ENCODE results near the gene DISC1. TPM values are rescaled to one million over a fixed set of nuclear protein-coding genes. Genes with fewer than 3 reads are reported as not detected.

Gene DISC1
- total and polyA plus RNA-seq, 2 of the 13 experiments (the other 11 are each of a cell fraction or from before 2014, with no cell fraction given) = 4.2 to 4.6 TPM

- TF ChIP-seq ZNF275 (CRISPR knock-in tag; IDR thresholded peaks at IDR 0.05; ENCODE audit: borderline replicate concordance) (no peak), ZNF335 (CRISPR knock-in tag; IDR thresholded peaks at IDR 0.05) (no peak), MZF1 (CRISPR knock-in tag; IDR thresholded peaks at IDR 0.05; ENCODE audit: borderline replicate concordance) (no peak)
These were observed 364.6 kb downstream of the DISC1 start (continued) for GRCh38 chr1:231991231-231991630.

- Histone ChIP-seq H3K9ac (ENCODE audit: insufficient read depth, low read depth, low read length) (no peak overlapping the region), H3K4me2 (ENCODE audit: low read depth, low read length) (no peak overlapping the region), H2AFZ (ENCODE audit: low read length) (no peak overlapping the region), H3K27ac (ENCODE audit: extremely low read length, insufficient read depth, low read length) (no peak overlapping the region), H3K9me3 (ENCODE audit: low read length) (no peaks in the 10 kb centered on the region), H3K36me3 (replicated peaks in 1 of 2; ENCODE audit: control insufficient read depth in 1 of 2, insufficient read depth in 2 of 2, low read length in 2 of 2) (no peaks in the 10 kb centered on the region), H3K4me1 (ENCODE audit: insufficient read depth, low read length) (no peaks in the 10 kb centered on the region), H3K79me2 (ENCODE audit: insufficient read depth, low read length) (no peaks in the 10 kb centered on the region), H4K20me1 (ENCODE audit: insufficient read depth, low read length) (no peaks in the 10 kb centered on the region), H3K4me3 (replicated peaks in 1 of 3; ENCODE audit: insufficient read depth in 1 of 3, low read depth in 2 of 3, low read length in 3 of 3) (no peak overlapping the region), H3K27me3 (ENCODE audit: control insufficient read depth in 1 of 2, insufficient read depth in 2 of 2, low read length in 2 of 2) (no peaks in the 10 kb centered on the region)
- CTCF ChIA-PET (ENCODE audit: low intra/inter-chr PET ratio, low total read pairs) = no interaction called here
- DNase-seq (ENCODE audit: low spot score) = no peak
- no peak for FAIRE-seq
- BruUV-seq (replicated peaks) = no TSS peak
- ATAC-seq = no peak
- TF ChIP-seq, protein P1, sequence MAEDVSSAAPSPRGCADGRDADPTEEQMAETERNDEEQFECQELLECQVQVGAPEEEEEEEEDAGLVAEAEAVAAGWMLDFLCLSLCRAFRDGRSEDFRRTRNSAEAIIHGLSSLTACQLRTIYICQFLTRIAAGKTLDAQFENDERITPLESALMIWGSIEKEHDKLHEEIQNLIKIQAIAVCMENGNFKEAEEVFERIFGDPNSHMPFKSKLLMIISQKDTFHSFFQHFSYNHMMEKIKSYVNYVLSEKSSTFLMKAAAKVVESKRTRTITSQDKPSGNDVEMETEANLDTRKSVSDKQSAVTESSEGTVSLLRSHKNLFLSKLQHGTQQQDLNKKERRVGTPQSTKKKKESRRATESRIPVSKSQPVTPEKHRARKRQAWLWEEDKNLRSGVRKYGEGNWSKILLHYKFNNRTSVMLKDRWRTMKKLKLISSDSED (CRISPR knock-in tag; IDR thresholded peaks at IDR 0.05) = no peak
- no peak for TF ChIP-seq ZNF660 (CRISPR knock-in tag; IDR thresholded peaks at IDR 0.05; ENCODE audit: borderline replicate concordance, low read depth)
- no peak for TF ChIP-seq ZBTB34 (CRISPR knock-in tag; IDR thresholded peaks at IDR 0.05)
- no peak for TF ChIP-seq E2F5 (CRISPR knock-in tag; conservative IDR thresholded peaks at IDR 0.05)
- TF ChIP-seq ZNF24 (IDR thresholded peaks at IDR 0.05) = no peak
- no peak for TF ChIP-seq MXD4 (CRISPR knock-in tag; IDR thresholded peaks at IDR 0.05)
- TF ChIP-seq, protein P2, sequence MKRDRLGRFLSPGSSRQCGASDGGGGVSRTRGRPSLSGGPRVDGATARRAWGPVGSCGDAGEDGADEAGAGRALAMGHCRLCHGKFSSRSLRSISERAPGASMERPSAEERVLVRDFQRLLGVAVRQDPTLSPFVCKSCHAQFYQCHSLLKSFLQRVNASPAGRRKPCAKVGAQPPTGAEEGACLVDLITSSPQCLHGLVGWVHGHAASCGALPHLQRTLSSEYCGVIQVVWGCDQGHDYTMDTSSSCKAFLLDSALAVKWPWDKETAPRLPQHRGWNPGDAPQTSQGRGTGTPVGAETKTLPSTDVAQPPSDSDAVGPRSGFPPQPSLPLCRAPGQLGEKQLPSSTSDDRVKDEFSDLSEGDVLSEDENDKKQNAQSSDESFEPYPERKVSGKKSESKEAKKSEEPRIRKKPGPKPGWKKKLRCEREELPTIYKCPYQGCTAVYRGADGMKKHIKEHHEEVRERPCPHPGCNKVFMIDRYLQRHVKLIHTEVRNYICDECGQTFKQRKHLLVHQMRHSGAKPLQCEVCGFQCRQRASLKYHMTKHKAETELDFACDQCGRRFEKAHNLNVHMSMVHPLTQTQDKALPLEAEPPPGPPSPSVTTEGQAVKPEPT (CRISPR knock-in tag; IDR thresholded peaks at IDR 0.05; ENCODE audit: low read depth) = no peak
- no peak for TF ChIP-seq ZNF430 (CRISPR knock-in tag; IDR thresholded peaks at IDR 0.05)
- TF ChIP-seq, protein P3, sequence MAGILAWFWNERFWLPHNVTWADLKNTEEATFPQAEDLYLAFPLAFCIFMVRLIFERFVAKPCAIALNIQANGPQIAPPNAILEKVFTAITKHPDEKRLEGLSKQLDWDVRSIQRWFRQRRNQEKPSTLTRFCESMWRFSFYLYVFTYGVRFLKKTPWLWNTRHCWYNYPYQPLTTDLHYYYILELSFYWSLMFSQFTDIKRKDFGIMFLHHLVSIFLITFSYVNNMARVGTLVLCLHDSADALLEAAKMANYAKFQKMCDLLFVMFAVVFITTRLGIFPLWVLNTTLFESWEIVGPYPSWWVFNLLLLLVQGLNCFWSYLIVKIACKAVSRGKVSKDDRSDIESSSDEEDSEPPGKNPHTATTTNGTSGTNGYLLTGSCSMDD (CRISPR knock-in tag; IDR thresholded peaks at IDR 0.05) = no peak
- no peak for TF ChIP-seq KDM6A (CRISPR knock-in tag; IDR thresholded peaks at IDR 0.05; ENCODE audit: low read depth)
- TF ChIP-seq ZNF44 (CRISPR knock-in tag; IDR thresholded peaks at IDR 0.05) = no peak
- in situ Hi-C loops (cut with HindIII; ENCODE audit: extremely low pct_ligation_motif_present, low pct_unique_long_range_greater_than_20kb) (no loop called here), intact Hi-C loops (cut with micrococcal nuclease; ENCODE audit: unreplicated experiment) (no loop called here)
- POLR2A ChIA-PET = no interaction called here
- 68% methylated on average over 2 of the region's 2 CpGs for WGBS (ENCODE audit: low lambda C conversion rate)
These were observed 367.4 kb downstream of the DISC1 start for GRCh38 chr1:231993968-231994455.
